Measurements from ENCODE around the gene ARAP2.

Gene ARAP2

GRCh38 chr4:36220776-36221175 is 23.5 kb downstream of the ARAP2 start:
- DNase-seq (ENCODE audit: low read depth) = no peak
- TF ChIP-seq CTCF (IDR thresholded peaks at IDR 0.05; ENCODE audit: control insufficient read depth, extremely low read depth, insufficient read depth) = no peak
- no peak overlapping the region for H3K4me3 ChIP-seq (ENCODE audit: low read depth, low read length)

- DNase-seq (ENCODE audit: low read depth) = no peak
- no peak overlapping the region for H3K4me3 ChIP-seq (ENCODE audit: low read depth, low read length)
- no peak for TF ChIP-seq CTCF (IDR thresholded peaks at IDR 0.05; ENCODE audit: control insufficient read depth, extremely low read depth, insufficient read depth)
Observed at GRCh38 chr4:36218121-36218520, 26.2 kb downstream of the ARAP2 start.

- no peak for DNase-seq (ENCODE audit: low read depth)
- H3K4me3 ChIP-seq (ENCODE audit: low read depth, low read length) = no peak overlapping the region
- TF ChIP-seq CTCF (IDR thresholded peaks at IDR 0.05; ENCODE audit: control insufficient read depth, extremely low read depth, insufficient read depth) = no peak
Observed at GRCh38 chr4:36215627-36216026, 28.7 kb downstream of the ARAP2 start.

- no peak for DNase-seq (ENCODE audit: low read depth)
- H3K4me3 ChIP-seq (ENCODE audit: low read depth, low read length) = no peak overlapping the region
- TF ChIP-seq CTCF (IDR thresholded peaks at IDR 0.05; ENCODE audit: control insufficient read depth, extremely low read depth, insufficient read depth) = no peak
Observed at GRCh38 chr4:36214735-36215485, 29.4 kb downstream of the ARAP2 start.

- no peak for TF ChIP-seq CTCF (IDR thresholded peaks at IDR 0.05; ENCODE audit: control insufficient read depth, extremely low read depth, insufficient read depth)
- no peak overlapping the region for H3K4me3 ChIP-seq (ENCODE audit: low read depth, low read length)
- DNase-seq (ENCODE audit: low read depth) = no peak
Observed at GRCh38 chr4:36213977-36214376, 30.3 kb downstream of the ARAP2 start.

- no peak for DNase-seq (ENCODE audit: low read depth)
Observed at GRCh38 chr4:36211084-36211483, 33.2 kb downstream of the ARAP2 start.

More at GRCh38 chr4:36211084-36211483, 33.2 kb downstream of the ARAP2 start:
- no peak for TF ChIP-seq CTCF (IDR thresholded peaks at IDR 0.05; ENCODE audit: control insufficient read depth, extremely low read depth, insufficient read depth)
- no peak overlapping the region for H3K4me3 ChIP-seq (ENCODE audit: low read depth, low read length)

Measured in LNCaP clone FGC (cell line).